IPS-18a (cell line): ENCODE data around the gene TMPRSS13.

Source experiments
- H3K27ac ChIP-seq: one replicate; pipeline ENCODE4 v1.5.1; 2013; ENCODE audit warnings: low read length
- H3K27me3 ChIP-seq: one replicate; pipeline ENCODE4 v1.6.1; 2013; ENCODE audit warnings: mild to moderate bottlenecking, low read length; ENCODE audit not compliant: control insufficient read depth, insufficient read depth
- H3K36me3 ChIP-seq: one replicate; pipeline ENCODE4 v1.6.1; 2013; ENCODE audit warnings: low read depth, low read length; ENCODE audit not compliant: control insufficient read depth
- H3K4me1 ChIP-seq: one replicate; pipeline ENCODE4 v1.6.1; 2013; ENCODE audit warnings: low read depth, low read length; ENCODE audit not compliant: control insufficient read depth
- H3K4me3 ChIP-seq: one replicate; pipeline ENCODE4 v1.5.1; 2013; ENCODE audit warnings: low read length
- H3K9ac ChIP-seq: one replicate; pipeline ENCODE4 v1.6.1; 2013; ENCODE audit warnings: mild to moderate bottlenecking, low read length, moderate library complexity
- H3K9me3 ChIP-seq: one replicate; pipeline ENCODE4 v1.6.1; 2013; ENCODE audit warnings: low read depth, low read length; ENCODE audit not compliant: control insufficient read depth

Gene TMPRSS13

DNA sequence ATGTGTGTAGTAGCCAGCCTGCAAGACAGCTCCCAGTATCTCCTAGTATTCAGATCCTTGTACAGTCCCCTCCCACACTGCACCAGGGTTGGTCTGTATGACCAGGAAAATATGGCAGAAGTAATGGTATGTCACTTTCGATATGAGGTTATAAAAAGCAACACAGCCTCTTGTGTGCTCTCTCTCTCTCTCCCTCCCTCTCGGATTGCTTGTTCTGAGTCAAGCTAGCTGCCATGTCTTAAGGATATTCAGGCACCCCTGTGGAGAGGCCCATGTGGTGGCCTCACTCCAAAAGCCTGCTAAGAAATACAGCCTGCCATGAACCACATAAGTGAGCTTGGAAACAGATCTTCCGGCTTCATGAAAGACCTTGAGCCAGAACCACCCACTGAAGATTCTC, 78.1 kb downstream of the TMPRSS13 start:
- peaks cover 3% of the 10 kb centered on the region for H3K9me3 ChIP-seq
- H3K4me1 ChIP-seq = peaks cover 9% of the 10 kb centered on the region
- H3K27ac ChIP-seq = no peak overlapping the region
- H3K9ac ChIP-seq = no peak overlapping the region
- no peaks in the 10 kb centered on the region for H3K36me3 ChIP-seq
- H3K4me3 ChIP-seq = no peak overlapping the region
- no peaks in the 10 kb centered on the region for H3K27me3 ChIP-seq
